ENCODE results near the gene ITGA8.
"Not testable (repeated sequence)": the region's sequence is repeated elsewhere in the genome, so short reads cannot be mapped to it uniquely, and the experiment has no call there.

- not testable (repeated sequence) for TF ChIP-seq CTCF, POLR2A (IDR thresholded peaks at IDR 0.05)
Measured at GRCh38 chr10:15557168-15557567, 162.6 kb downstream of the ITGA8 start.
